H1 (cell line): ENCODE data around the gene MAGI2.

ENCODE experiments used
- BACH1 ChIP-seq: IDR thresholded peaks from 2 replicates; pipeline ENCODE4 v1.6.1; 2012; ENCODE audit warnings: low read length, improper control_type of control experiment
- EZH2 ChIP-seq: fragments of 200-600 bp; sonication (generic); IDR thresholded peaks from 2 replicates; pipeline ENCODE4 v1.7.1; 2012; ENCODE audit warnings: low read depth, mild to moderate bottlenecking, moderate library complexity, low read length, inconsistent platforms; ENCODE audit not compliant: severe bottlenecking
- GABPA ChIP-seq: IDR thresholded peaks from 2 replicates; pipeline ENCODE4 v1.6.1; 2011; ENCODE audit warnings: mild to moderate bottlenecking, low read length, moderate library complexity, borderline replicate concordance; ENCODE audit not compliant: insufficient read depth
- POLR2A ChIP-seq, 2 experiments: IDR thresholded peaks; 1 replicate in 1 of 2; 2 replicates in 1 of 2; pipeline ENCODE4 v1.6.1; 2011; ENCODE audit warnings: low read depth in 2 of 2, low read length in 2 of 2, mild to moderate bottlenecking in 2 of 2; ENCODE audit errors: control extremely low read depth in 1 of 2
- POLR2AphosphoS5 ChIP-seq: IDR thresholded peaks from 2 replicates; pipeline ENCODE4 v1.6.1; 2011; ENCODE audit warnings: low read depth, low read length
- SP2 ChIP-seq: IDR thresholded peaks from 2 replicates; pipeline ENCODE4 v1.6.1; 2012; ENCODE audit warnings: mild to moderate bottlenecking, low read length, inconsistent platforms

DNA sequence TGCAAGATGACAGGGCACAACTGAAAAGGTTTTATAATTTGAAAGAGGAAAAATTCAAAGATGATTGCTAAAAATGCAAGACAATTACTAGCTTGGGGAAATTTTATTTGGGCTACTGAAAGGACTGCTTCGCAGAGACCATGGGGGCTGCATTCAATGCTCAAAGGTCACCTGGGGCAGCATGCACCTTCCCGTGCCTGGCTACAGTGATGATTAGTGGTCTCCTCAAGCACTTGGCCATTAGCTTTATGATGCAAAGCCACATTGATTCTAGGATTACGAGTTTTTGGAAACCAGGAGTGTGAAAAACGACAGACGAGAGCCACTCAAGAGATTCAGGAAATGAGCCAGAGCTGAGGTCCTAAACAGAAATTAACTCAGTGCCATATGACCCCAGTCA is 890.3 kb downstream of the MAGI2 start:
- TF ChIP-seq SP2, result no peak
- TF ChIP-seq BACH1, result no peak
- no peak for TF ChIP-seq EZH2
- no peak for TF ChIP-seq POLR2AphosphoS5
- no peak for TF ChIP-seq GABPA
- no peak for TF ChIP-seq POLR2A (IDR thresholded peaks at IDR 0.05; ENCODE audit: control extremely low read depth in 1 of 2, low read depth in 2 of 2, low read length in 2 of 2)
